GM19324 (cell line): ENCODE measurements around the gene ANKLE2.
"Not testable (repeated sequence)": the region's sequence is repeated elsewhere in the genome, so short reads cannot be mapped to it uniquely, and the experiment has no call there.

ENCODE experiments used
- ATAC-seq: cut with Tn5 transposase; IDR thresholded peaks from one replicate; pipeline ENCODE4 v1.9.1; 2021; ENCODE audit warnings: mild to moderate bottlenecking, moderate library complexity; ENCODE audit not compliant: unreplicated experiment, low FRiP score

Gene ANKLE2

DNA sequence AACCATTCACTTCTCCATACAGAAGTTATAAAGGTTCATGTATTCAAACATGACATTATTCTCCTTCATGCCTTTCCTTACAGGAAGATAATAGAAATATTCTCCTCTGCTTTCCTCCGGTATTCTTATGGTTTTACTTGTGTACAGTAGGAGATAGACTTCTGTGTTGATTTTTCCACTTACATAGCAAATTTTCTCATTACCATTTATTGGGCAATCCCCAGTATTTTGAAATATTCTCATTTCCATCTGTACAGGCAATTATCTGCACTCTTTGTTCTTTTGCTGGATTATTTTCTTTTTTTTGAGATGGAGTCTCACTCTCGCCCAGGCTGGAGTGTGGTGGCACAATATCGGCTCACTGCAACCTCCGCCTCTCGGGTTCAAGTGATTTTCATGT lies 63.3 kb downstream of the ANKLE2 start:
- ATAC-seq, result no peak

- no peak for ATAC-seq
Measured at GRCh38 chr12:132695431-132695830, 66.2 kb downstream of the ANKLE2 start.

DNA sequence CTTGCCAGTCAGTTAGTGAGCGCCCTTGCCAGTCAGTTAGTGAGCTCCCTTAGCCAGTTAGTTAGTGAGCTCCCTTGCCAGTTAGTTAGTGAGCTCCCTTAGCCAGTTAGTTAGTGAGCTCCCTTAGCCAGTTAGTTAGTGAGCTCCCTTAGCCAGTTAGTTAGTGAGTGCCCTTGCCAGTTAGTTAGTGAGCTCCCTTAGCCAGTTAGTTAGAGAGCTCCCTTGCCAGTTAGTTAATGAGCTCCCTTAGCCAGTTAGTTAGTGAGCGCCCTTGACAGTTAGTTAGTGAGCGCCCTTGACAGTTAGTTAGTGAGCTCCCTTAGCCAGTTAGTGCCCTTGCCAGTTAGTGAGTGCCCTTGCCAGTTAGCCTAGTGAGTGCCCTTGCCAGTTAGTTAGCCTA lies 66.7 kb downstream of the ANKLE2 start:
- not testable (repeated sequence) for ATAC-seq

DNA sequence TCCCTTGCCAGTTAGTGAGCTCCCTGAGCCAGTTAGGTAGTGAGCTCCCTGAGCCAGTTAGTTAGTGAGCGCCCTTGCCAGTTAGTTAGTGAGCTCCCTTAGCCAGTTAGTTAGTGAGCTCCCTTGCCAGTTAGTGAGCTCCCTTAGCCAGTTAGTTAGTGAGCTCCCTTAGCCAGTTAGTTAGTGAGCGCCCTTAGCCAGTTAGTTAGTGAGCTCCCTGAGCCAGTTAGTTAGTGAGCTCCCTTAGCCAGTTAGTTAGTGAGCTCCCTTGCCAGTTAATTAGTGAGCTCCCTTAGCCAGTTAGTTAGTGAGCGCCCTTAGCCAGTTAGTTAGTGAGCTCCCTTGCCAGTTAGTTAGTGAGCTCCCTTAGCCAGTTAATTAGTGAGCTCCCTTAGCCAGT lies 69.6 kb downstream of the ANKLE2 start:
- ATAC-seq, result not testable (repeated sequence)

GRCh38 chr12:132690112-132690511 lies 71.5 kb downstream of the ANKLE2 start:
- ATAC-seq, result no peak

- no peak for ATAC-seq
Measured at GRCh38 chr12:132689227-132689626, 72.4 kb downstream of the ANKLE2 start.

- ATAC-seq, result peak; percentile 97
Measured at GRCh38 chr12:132687211-132688164, 74.1 kb downstream of the ANKLE2 start, which contains the start of the genes POLE and PXMP2. Gene POLE (minus strand): TSS chr12:132687342. CDS start chr12:132687315, 27 bp downstream. Gene PXMP2 (plus strand): TSS chr12:132687587. CDS start chr12:132687671, 84 bp downstream.

- ATAC-seq, result peak; percentile 19
Measured at GRCh38 chr12:132686825-132687210, 74.8 kb downstream of the ANKLE2 start.

DNA sequence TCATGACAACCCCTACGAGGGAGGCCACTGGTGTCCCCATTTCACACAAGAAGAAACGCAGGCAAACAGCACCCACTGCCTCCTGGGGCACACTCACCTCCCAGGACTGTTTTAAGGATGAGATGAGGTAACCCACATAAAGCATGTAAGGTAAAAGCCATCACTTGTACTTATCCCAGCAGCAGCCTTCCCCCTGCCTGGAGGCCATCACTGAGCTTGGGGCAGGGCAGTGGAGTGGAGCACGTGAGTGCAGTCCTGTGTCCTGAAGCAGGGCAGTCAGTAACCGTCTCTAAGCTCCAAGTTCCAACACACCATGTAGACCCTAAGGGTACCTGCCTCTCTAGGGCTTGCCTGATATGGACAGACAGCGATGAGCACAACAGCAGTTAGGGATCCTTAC lies 76.2 kb downstream of the ANKLE2 start:
- ATAC-seq, result no peak

DNA sequence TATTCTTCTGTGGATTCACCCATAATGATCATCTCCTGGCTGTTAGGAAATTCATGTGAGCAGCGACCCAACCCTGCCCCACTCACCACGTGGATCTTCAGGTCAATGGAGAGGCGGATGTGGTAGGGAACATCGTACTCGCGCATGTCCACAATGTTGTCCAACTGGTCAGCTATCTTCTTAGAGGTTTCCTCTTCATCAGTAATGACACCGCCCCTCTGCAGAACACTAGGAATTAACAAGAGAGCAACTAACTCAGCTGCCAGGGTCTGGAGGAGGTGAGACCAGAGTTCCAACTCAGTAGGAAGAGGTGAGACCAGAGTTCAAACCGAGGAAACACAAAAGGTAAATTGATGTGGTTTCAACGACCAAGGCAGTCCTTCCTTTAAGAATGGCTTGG lies 84.1 kb downstream of the ANKLE2 start:
- ATAC-seq, result no peak

GRCh38 chr12:132675757-132676432 lies 85.7 kb downstream of the ANKLE2 start:
- ATAC-seq, result no peak
